IPS DF 6.9 (cell line): ENCODE results near the gene THAP8.
A peak's percentile ranks its signal among the peaks of the same experiment; 100 is the strongest.
"Not testable (repeated sequence)": the region's sequence is repeated elsewhere in the genome, so short reads cannot be mapped to it uniquely, and the experiment has no call there.

Experiments
- DNase-seq: peaks from one replicate; pipeline ENCODE4 v3.0.0-alpha.2; 2013; ENCODE audit warnings: low read depth, low spot score
- H3K27ac ChIP-seq: one replicate; pipeline ENCODE4 v1.5.1; 2013; ENCODE audit warnings: low read length, control low read depth
- H3K27me3 ChIP-seq: 2 replicates; pipeline ENCODE4 v1.6.1; 2013; ENCODE audit warnings: mild to moderate bottlenecking, low read length; ENCODE audit not compliant: control insufficient read depth, insufficient read depth
- H3K36me3 ChIP-seq: 2 replicates; pipeline ENCODE4 v1.6.1; 2013; ENCODE audit warnings: low read length; ENCODE audit not compliant: control insufficient read depth, insufficient read depth
- H3K4me1 ChIP-seq: 2 replicates; pipeline ENCODE4 v1.6.1; 2013; ENCODE audit warnings: low read length; ENCODE audit not compliant: control insufficient read depth, insufficient read depth
- H3K4me3 ChIP-seq: 2 replicates; pipeline ENCODE4 v1.5.1; 2013; ENCODE audit warnings: mild to moderate bottlenecking, low read length
- H3K9me3 ChIP-seq: 2 replicates; pipeline ENCODE4 v1.6.1; 2013; ENCODE audit warnings: low read length, inconsistent platforms; ENCODE audit not compliant: control insufficient read depth, insufficient read depth
- WGBS: extraction: QIAGEN DNeasy Blood & Tissue Kit; methylation state at CpG from one replicate; pipeline ENCODE4 v1.1.7; 2013; ENCODE audit warnings: mixed read lengths, missing lambda C conversion rate; ENCODE audit not compliant: insufficient read length, insufficient coverage; 5-methylcytosine and 5-hydroxymethylcytosine counted together

Gene THAP8

GRCh38 chr19:36068810-36069499 is 14.9 kb upstream of the THAP8 start:
- WGBS = no CpG with 5 or more reads among the region's 57 CpGs
- not testable (repeated sequence) for H3K4me3 ChIP-seq, H3K27ac ChIP-seq, H3K27me3 ChIP-seq, H3K4me1 ChIP-seq, H3K9me3 ChIP-seq, DNase-seq
- peaks cover 51% of the 10 kb centered on the region for H3K36me3 ChIP-seq

- WGBS = no CpG with 5 or more reads among the region's 11 CpGs
- DNase-seq = no peak
- Histone ChIP-seq H3K27ac (no peak overlapping the region), H3K9me3 (no peaks in the 10 kb centered on the region), H3K27me3 (no peaks in the 10 kb centered on the region), H3K4me1 (no peaks in the 10 kb centered on the region), H3K36me3 (peaks cover 38% of the 10 kb centered on the region), H3K4me3 (no peak overlapping the region)
Measured at GRCh38 chr19:36067681-36068080, 13.6 kb upstream of the THAP8 start.

GRCh38 chr19:36064826-36065225 is 10.7 kb upstream of the THAP8 start:
- no peaks in the 10 kb centered on the region for H3K27me3 ChIP-seq
- no peak for DNase-seq
- no peak overlapping the region for H3K27ac ChIP-seq
- H3K9me3 ChIP-seq = no peaks in the 10 kb centered on the region
- no peaks in the 10 kb centered on the region; the same call in 1 of the 2 replicates for H3K4me1 ChIP-seq
- peaks cover 31% of the 10 kb centered on the region for H3K36me3 ChIP-seq
- no peak overlapping the region for H3K4me3 ChIP-seq
- no CpG with 5 or more reads among the region's 8 CpGs for WGBS

GRCh38 chr19:36061367-36061766 is 7.3 kb upstream of the THAP8 start:
- WGBS = no CpG with 5 or more reads among the region's 2 CpGs
- no peak overlapping the region for H3K27ac ChIP-seq
- H3K36me3 ChIP-seq = peaks cover 18% of the 10 kb centered on the region
- no peaks in the 10 kb centered on the region for H3K9me3 ChIP-seq
- H3K4me1 ChIP-seq = no peaks in the 10 kb centered on the region; the same call in 1 of the 2 replicates
- H3K27me3 ChIP-seq = no peaks in the 10 kb centered on the region
- no peak overlapping the region for H3K4me3 ChIP-seq
- no peak for DNase-seq

- no peaks in the 10 kb centered on the region for H3K9me3 ChIP-seq
- H3K4me3 ChIP-seq = no peak overlapping the region
- H3K27ac ChIP-seq = no peak overlapping the region
- H3K36me3 ChIP-seq = peaks cover 12% of the 10 kb centered on the region
- no peaks in the 10 kb centered on the region for H3K27me3 ChIP-seq
- no peaks in the 10 kb centered on the region; the same call in 1 of the 2 replicates for H3K4me1 ChIP-seq
- no peak for DNase-seq
- WGBS = no CpG with 5 or more reads among the region's 4 CpGs
Measured at GRCh38 chr19:36060430-36060829, 6.3 kb upstream of the THAP8 start.

- H3K36me3 ChIP-seq = peaks cover 10% of the 10 kb centered on the region
- no peak overlapping the region for H3K27ac ChIP-seq
- no CpG with 5 or more reads among the region's 6 CpGs for WGBS
Measured at GRCh38 chr19:36059180-36059910, 5.3 kb upstream of the THAP8 start.

GRCh38 chr19:36058481-36059179 is 4.5 kb upstream of the THAP8 start:
- peaks cover 10% of the 10 kb centered on the region for H3K36me3 ChIP-seq
- no peak overlapping the region for H3K4me3 ChIP-seq
- no peak for DNase-seq
- H3K27me3 ChIP-seq = no peaks in the 10 kb centered on the region
- no peaks in the 10 kb centered on the region for H3K9me3 ChIP-seq
- H3K27ac ChIP-seq = no peak overlapping the region
- WGBS = no CpG with 5 or more reads among the region's 12 CpGs
- H3K4me1 ChIP-seq = no peaks in the 10 kb centered on the region; the same call in 1 of the 2 replicates

More at GRCh38 chr19:36059180-36059910, 5.3 kb upstream of the THAP8 start:
- no peak for DNase-seq
- Histone ChIP-seq H3K4me3 (no peak overlapping the region), H3K27me3 (no peaks in the 10 kb centered on the region), H3K4me1 (no peaks in the 10 kb centered on the region; the same call in 1 of the 2 replicates), H3K9me3 (no peaks in the 10 kb centered on the region)

- Histone ChIP-seq H3K36me3 (peaks cover 6% of the 10 kb centered on the region; the same call in 1 of the 2 replicates), H3K27me3 (no peaks in the 10 kb centered on the region), H3K27ac (no peak within 1 kb of the TSS), H3K4me1 (peaks cover 1% of the 10 kb centered on the region), H3K4me3 (peak within 1 kb of the TSS; percentile 69), H3K9me3 (no peaks in the 10 kb centered on the region)
- DNase-seq = peak; percentile 76
- WGBS = no CpG with 5 or more reads among the region's 76 CpGs
Measured at GRCh38 chr19:36054733-36055686, 925 bp upstream of the THAP8 start, which contains the start of gene WDR62. WDR62 (plus strand) TSS chr19:36054897; CDS start chr19:36054972, 75 bp downstream.

GRCh38 chr19:36051637-36052036 is 2.4 kb downstream of the THAP8 start:
- H3K36me3 ChIP-seq = no peaks in the 10 kb centered on the region
- DNase-seq = no peak
- no peaks in the 10 kb centered on the region for H3K27me3 ChIP-seq
- peaks cover 1% of the 10 kb centered on the region; the same call in 1 of the 2 replicates for H3K4me1 ChIP-seq
- H3K9me3 ChIP-seq = no peaks in the 10 kb centered on the region
- WGBS = no CpG with 5 or more reads among the region's 4 CpGs
- no peak overlapping the region for H3K27ac ChIP-seq
- no peak overlapping the region for H3K4me3 ChIP-seq
